GM12878 (cell line): ENCODE measurements around the gene SELENOS. TPM values are rescaled to one million over a fixed set of nuclear protein-coding genes. Genes with fewer than 3 reads are reported as not detected.

Experiments
- ATAC-seq: fragments of 200-7000 bp; cut with Tn5 transposase; 3 replicates; pipeline ENCODE4 v1.9.1; 2020; ENCODE audit warnings: mild to moderate bottlenecking, moderate library complexity
- BruUV-seq: library from RNA; stranded (reverse); fragments of 400-500 nt; replicated peaks from 2 replicates; lab custom pipeline; 2021; lab: Mats Ljungman, UMichigan
- CTCF ChIA-PET: fragments of 300-600 bp; sonication (Branson Sonifier 250); formaldehyde crosslinking; extraction: SDS; loops from one replicate; lab custom pipeline; 2021; ENCODE audit warnings: inconsistent platforms; lab: Yijun Ruan, JAX
- POLR2A ChIA-PET: fragments of 350-600 bp; formaldehyde crosslinking; extraction: SDS; loops from one replicate; lab custom pipeline; 2021; ENCODE audit warnings: inconsistent platforms; lab: Charles Lee
- RAD21 ChIA-PET: fragments of 300-600 bp; sonication (Branson Sonifier 250); formaldehyde crosslinking; loops from one replicate; lab custom pipeline; 2023; ENCODE audit warnings: antibody characterized with exemption; ENCODE audit not compliant: unreplicated experiment; lab: Charles Lee
- SMC1A ChIA-PET: fragments of 300-600 bp; sonication (Branson Sonifier 250); formaldehyde crosslinking; loops from one replicate; lab custom pipeline; 2023; ENCODE audit not compliant: unreplicated experiment, uncharacterized antibody; lab: Charles Lee
- DNase-seq: peaks from one replicate; pipeline ENCODE4 v3.0.0-alpha.2; 2011; ENCODE audit warnings: low read depth, low spot score
- FAIRE-seq: peaks from 3 replicates; lab custom pipeline; 2011; peaks lifted over from hg19 to GRCh38; lab: Jason Lieb, UNC
- H2AFZ ChIP-seq: 2 replicates; pipeline ENCODE4 v1.6.0; 2011; ENCODE audit warnings: low read depth, low read length, control low read depth; ENCODE audit not compliant: control insufficient read depth
- H3K27ac ChIP-seq: 2 replicates; pipeline ENCODE4 v1.5.1; 2011; ENCODE audit warnings: control low read depth; ENCODE audit not compliant: control insufficient read depth, insufficient read depth
- H3K27me3 ChIP-seq, 2 experiments: replicated peaks in 1 of 2; 2 replicates each; pipeline versions ENCODE4 v1.6.0 to v1.6.1; 2011; ENCODE audit warnings: low read length in 1 of 2; ENCODE audit not compliant: control insufficient read depth in 2 of 2, insufficient read depth in 2 of 2
- H3K36me3 ChIP-seq, 2 experiments: 2 replicates each; pipeline ENCODE4 v1.5.1; 2011; ENCODE audit warnings: low read length in 1 of 2; ENCODE audit not compliant: control insufficient read depth in 2 of 2, insufficient read depth in 2 of 2
- H3K4me1 ChIP-seq: 2 replicates; pipeline ENCODE4 v1.6.1; 2011; ENCODE audit warnings: mild to moderate bottlenecking, low read length, moderate library complexity, mixed read lengths; ENCODE audit not compliant: control insufficient read depth, insufficient read depth
- H3K4me2 ChIP-seq: 2 replicates; pipeline ENCODE4 v1.6.0; 2011; ENCODE audit warnings: control low read depth; ENCODE audit not compliant: control insufficient read depth, insufficient read depth
- H3K4me3 ChIP-seq: fragments of 200-600 bp; sonication (generic); 2 replicates; pipeline ENCODE4 v1.5.1; 2016
- H3K79me2 ChIP-seq: 2 replicates; pipeline ENCODE4 v1.6.0; 2011; ENCODE audit warnings: low read length; ENCODE audit not compliant: control insufficient read depth, insufficient read depth
- H3K9ac ChIP-seq: 2 replicates; pipeline ENCODE4 v1.8.0; 2011; ENCODE audit warnings: low read length, control low read depth, mixed read lengths; ENCODE audit not compliant: control insufficient read depth, insufficient read depth
- H3K9me3 ChIP-seq: replicated peaks from 3 replicates; pipeline ENCODE4 v1.5.1; 2011; ENCODE audit warnings: mild to moderate bottlenecking, low read length; ENCODE audit not compliant: control insufficient read depth, insufficient read depth
- H4K20me1 ChIP-seq: 2 replicates; pipeline ENCODE4 v1.6.0; 2011; ENCODE audit not compliant: control insufficient read depth, insufficient read depth
- HCFC1 ChIP-seq: fragments of 150-350 bp; IDR thresholded peaks from 2 replicates; pipeline ENCODE4 v1.6.1; 2014; ENCODE audit warnings: low read length
- WGBS: methylation state at CpG from one replicate; pipeline ENCODE4 v1.1.6; 2016; ENCODE audit warnings: low lambda C conversion rate; ENCODE audit not compliant: insufficient replicate concordance, insufficient coverage; ENCODE audit errors: missing lambda C conversion rate; 5-methylcytosine and 5-hydroxymethylcytosine counted together
- in situ Hi-C: fragments of 300-500 bp; cut with MboI; formaldehyde crosslinking; loops from 9 replicates; pipeline ENCODE4 v1.14.3; 2018; ENCODE audit warnings: mixed read lengths
- intact Hi-C: fragments of 100-400 bp; cut with micrococcal nuclease; formaldehyde crosslinking; loops from one replicate; pipeline ENCODE4 v1.14.2; 2022; ENCODE audit not compliant: unreplicated experiment
- polyA plus RNA-seq, 11 experiments: library from polyadenylated mRNA; depleted of rRNA in 4 of 11; unstranded in 6 of 11; stranded (reverse) in 5 of 11; fragments of >200 nt; fragmentation: Nextera tagmentation in 4 of 11; fragmentation: Illumina TruSeq in 1 of 11; extraction: Ambion mirVana in 4 of 11; extraction: Trizol in 1 of 11; gene quantifications; 1 replicate in 1 of 11; 2 replicates in 10 of 11; pipeline versions ENCODE4 v1.2.1 to v1.2.3, GENCODE V29; 2011 to 2016; ENCODE audit warnings: inconsistent platforms in 2 of 11, missing spikeins in 2 of 11, low read depth in 1 of 11
- total RNA-seq, 4 experiments: library from RNA; depleted of rRNA in 3 of 4; stranded (reverse); fragments of >200 nt in 3 of 4; fragmentation: Illumina TruSeq in 1 of 4; extraction: Trizol in 1 of 4; gene quantifications; 2 replicates each; pipeline versions ENCODE4 v1.2.1 to v1.2.3, GENCODE V29; 2013 to 2021
- TF ChIP-seq, protein P1 (sequence below): fragments of 450-650 bp; IDR thresholded peaks from 2 replicates; pipeline ENCODE4 v1.6.1; 2017; ENCODE audit warnings: antibody characterized with exemption, mild to moderate bottlenecking, moderate library complexity
- TF ChIP-seq, protein P2 (sequence below): fragments of 450-650 bp; IDR thresholded peaks from 2 replicates; pipeline ENCODE4 v1.6.1; 2018; ENCODE audit warnings: borderline replicate concordance, mild to moderate bottlenecking; ENCODE audit not compliant: partially characterized antibody
- TF ChIP-seq, protein P3 (sequence below): fragments of 450-650 bp; formaldehyde crosslinking; IDR thresholded peaks from 2 replicates; pipeline ENCODE4 v1.4.0; 2020; ENCODE audit warnings: mild to moderate bottlenecking, moderate library complexity

Gene SELENOS
- total and polyA plus RNA-seq, 10 of the 15 experiments (the other 5 are each of a cell fraction or from before 2014, with no cell fraction given) = 25.8 to 90.1 (median 37.3) TPM

DNA sequence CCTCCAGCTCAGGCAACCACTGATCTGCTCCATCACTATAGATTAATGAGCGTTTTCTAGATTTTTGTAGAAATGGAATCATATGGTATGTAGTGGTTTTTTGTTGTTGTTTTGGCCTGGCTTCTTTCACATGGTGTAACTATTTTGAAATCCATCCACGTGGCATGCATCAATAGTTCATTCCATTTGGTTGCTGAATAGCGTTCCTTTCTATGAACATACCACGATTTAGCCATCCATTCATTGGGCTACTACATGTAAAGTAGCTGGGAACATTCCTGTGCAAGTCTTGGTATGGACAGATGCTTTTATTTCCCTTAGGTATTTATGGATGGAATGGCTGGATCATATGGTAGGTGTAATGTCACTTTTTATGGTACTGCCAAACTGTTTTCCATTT, 14.7 kb downstream of the SELENOS start:
- no peak for ATAC-seq
- TF ChIP-seq HCFC1 = no peak
- TF ChIP-seq, protein P1, sequence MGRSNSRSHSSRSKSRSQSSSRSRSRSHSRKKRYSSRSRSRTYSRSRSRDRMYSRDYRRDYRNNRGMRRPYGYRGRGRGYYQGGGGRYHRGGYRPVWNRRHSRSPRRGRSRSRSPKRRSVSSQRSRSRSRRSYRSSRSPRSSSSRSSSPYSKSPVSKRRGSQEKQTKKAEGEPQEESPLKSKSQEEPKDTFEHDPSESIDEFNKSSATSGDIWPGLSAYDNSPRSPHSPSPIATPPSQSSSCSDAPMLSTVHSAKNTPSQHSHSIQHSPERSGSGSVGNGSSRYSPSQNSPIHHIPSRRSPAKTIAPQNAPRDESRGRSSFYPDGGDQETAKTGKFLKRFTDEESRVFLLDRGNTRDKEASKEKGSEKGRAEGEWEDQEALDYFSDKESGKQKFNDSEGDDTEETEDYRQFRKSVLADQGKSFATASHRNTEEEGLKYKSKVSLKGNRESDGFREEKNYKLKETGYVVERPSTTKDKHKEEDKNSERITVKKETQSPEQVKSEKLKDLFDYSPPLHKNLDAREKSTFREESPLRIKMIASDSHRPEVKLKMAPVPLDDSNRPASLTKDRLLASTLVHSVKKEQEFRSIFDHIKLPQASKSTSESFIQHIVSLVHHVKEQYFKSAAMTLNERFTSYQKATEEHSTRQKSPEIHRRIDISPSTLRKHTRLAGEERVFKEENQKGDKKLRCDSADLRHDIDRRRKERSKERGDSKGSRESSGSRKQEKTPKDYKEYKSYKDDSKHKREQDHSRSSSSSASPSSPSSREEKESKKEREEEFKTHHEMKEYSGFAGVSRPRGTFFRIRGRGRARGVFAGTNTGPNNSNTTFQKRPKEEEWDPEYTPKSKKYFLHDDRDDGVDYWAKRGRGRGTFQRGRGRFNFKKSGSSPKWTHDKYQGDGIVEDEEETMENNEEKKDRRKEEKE = no peak
- TF ChIP-seq, protein P2, sequence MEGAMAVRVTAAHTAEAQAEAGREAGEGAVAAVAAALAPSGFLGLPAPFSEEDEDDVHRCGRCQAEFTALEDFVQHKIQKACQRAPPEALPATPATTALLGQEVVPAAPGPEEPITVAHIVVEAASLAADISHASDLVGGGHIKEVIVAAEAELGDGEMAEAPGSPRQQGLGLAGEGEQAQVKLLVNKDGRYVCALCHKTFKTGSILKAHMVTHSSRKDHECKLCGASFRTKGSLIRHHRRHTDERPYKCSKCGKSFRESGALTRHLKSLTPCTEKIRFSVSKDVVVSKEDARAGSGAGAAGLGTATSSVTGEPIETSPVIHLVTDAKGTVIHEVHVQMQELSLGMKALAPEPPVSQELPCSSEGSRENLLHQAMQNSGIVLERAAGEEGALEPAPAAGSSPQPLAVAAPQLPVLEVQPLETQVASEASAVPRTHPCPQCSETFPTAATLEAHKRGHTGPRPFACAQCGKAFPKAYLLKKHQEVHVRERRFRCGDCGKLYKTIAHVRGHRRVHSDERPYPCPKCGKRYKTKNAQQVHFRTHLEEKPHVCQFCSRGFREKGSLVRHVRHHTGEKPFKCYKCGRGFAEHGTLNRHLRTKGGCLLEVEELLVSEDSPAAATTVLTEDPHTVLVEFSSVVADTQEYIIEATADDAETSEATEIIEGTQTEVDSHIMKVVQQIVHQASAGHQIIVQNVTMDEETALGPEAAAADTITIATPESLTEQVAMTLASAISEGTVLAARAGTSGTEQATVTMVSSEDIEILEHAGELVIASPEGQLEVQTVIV = no peak
- TF ChIP-seq, protein P3, sequence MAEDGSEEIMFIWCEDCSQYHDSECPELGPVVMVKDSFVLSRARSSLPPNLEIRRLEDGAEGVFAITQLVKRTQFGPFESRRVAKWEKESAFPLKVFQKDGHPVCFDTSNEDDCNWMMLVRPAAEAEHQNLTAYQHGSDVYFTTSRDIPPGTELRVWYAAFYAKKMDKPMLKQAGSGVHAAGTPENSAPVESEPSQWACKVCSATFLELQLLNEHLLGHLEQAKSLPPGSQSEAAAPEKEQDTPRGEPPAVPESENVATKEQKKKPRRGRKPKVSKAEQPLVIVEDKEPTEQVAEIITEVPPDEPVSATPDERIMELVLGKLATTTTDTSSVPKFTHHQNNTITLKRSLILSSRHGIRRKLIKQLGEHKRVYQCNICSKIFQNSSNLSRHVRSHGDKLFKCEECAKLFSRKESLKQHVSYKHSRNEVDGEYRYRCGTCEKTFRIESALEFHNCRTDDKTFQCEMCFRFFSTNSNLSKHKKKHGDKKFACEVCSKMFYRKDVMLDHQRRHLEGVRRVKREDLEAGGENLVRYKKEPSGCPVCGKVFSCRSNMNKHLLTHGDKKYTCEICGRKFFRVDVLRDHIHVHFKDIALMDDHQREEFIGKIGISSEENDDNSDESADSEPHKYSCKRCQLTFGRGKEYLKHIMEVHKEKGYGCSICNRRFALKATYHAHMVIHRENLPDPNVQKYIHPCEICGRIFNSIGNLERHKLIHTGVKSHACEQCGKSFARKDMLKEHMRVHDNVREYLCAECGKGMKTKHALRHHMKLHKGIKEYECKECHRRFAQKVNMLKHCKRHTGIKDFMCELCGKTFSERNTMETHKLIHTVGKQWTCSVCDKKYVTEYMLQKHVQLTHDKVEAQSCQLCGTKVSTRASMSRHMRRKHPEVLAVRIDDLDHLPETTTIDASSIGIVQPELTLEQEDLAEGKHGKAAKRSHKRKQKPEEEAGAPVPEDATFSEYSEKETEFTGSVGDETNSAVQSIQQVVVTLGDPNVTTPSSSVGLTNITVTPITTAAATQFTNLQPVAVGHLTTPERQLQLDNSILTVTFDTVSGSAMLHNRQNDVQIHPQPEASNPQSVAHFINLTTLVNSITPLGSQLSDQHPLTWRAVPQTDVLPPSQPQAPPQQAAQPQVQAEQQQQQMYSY (CRISPR knock-in tag) = no peak
- Histone ChIP-seq H3K4me2 (no peak overlapping the region), H3K9me3 (no peaks in the 10 kb centered on the region), H3K4me3 (no peak overlapping the region), H3K79me2 (no peaks in the 10 kb centered on the region), H2AFZ (no peak overlapping the region), H3K36me3 (no peaks in the 10 kb centered on the region; a peak in 1 of 4 replicates), H3K4me1 (peaks cover 34% of the 10 kb centered on the region), H4K20me1 (no peaks in the 10 kb centered on the region), H3K27me3 (no peaks in the 10 kb centered on the region), H3K27ac (no peak overlapping the region), H3K9ac (no peak overlapping the region)
- ChIA-PET SMC1A (interaction anchor here (0.6 to 6.5 kb wide), 6 partner anchors 12 to 246 kb away, joined by 3 to 41 read pairs (median 4); no protein-coding TSS in a partner anchor), RAD21 (interaction anchor here (0.9 to 1.4 kb wide), 5 partner anchors 13 to 392 kb away, joined by 3 to 4 read pairs (median 3); no protein-coding TSS in a partner anchor), CTCF (interaction anchor here (0.7 to 4.8 kb wide), 10 partner anchors 10 to 345 kb away, joined by 3 to 18 read pairs (median 6); partner anchors contain the start of gene CHSY1), POLR2A (interaction anchor here (0.6 to 2.0 kb wide), 3 partner anchors 13 to 18 kb away, joined by 3 to 7 read pairs (median 7); no protein-coding TSS in a partner anchor)
- WGBS = 75% methylated on average over 4 of the region's 4 CpGs
- no peak for FAIRE-seq
- no TSS peak for BruUV-seq
- DNase-seq = no peak
- in situ Hi-C loops (loop anchor here (5.0 to 10.0 kb wide), 4 partner anchors 175 to 648 kb away; no protein-coding TSS in a partner anchor), intact Hi-C loops (no loop called here)
